HL-60 (cell line): ENCODE data around the gene TOB1.

Experiments used
- DNase-seq, 2 experiments: peaks; one replicate each; pipeline ENCODE4 v3.0.0-alpha.2; 2010 to 2020; ENCODE audit warnings: low read depth in 1 of 2, low spot score in 1 of 2
- H3K27ac ChIP-seq: fragments of 250-450 bp; sonication (Bioruptor Pico); replicated peaks from 2 replicates; pipeline ENCODE4 v1.5.1; 2020; ENCODE audit warnings: mild to moderate bottlenecking, moderate library complexity
- H3K27me3 ChIP-seq: fragments of 250-450 bp; sonication (Bioruptor Pico); 2 replicates; pipeline ENCODE4 v1.5.1; 2021; ENCODE audit warnings: mild to moderate bottlenecking, moderate library complexity; ENCODE audit not compliant: insufficient read depth, poor library complexity, severe bottlenecking
- H3K4me3 ChIP-seq: replicated peaks from 2 replicates; pipeline ENCODE4 v1.5.1; 2011; ENCODE audit warnings: mild to moderate bottlenecking, control low read depth, low read length; ENCODE audit not compliant: insufficient read depth
- GABPA ChIP-seq: IDR thresholded peaks from 2 replicates; pipeline ENCODE4 v1.6.1; 2012; ENCODE audit warnings: low read depth
- POLR2AphosphoS5 ChIP-seq: IDR thresholded peaks from 2 replicates; pipeline ENCODE4 v1.6.1; 2012; ENCODE audit warnings: low read depth
- REST ChIP-seq: IDR thresholded peaks from 2 replicates; pipeline ENCODE4 v1.6.1; 2012; ENCODE audit warnings: low read depth; ENCODE audit not compliant: insufficient replicate concordance
- SPI1 ChIP-seq: IDR thresholded peaks from 2 replicates; pipeline ENCODE4 v1.6.1; 2012; ENCODE audit warnings: low read depth, mild to moderate bottlenecking, borderline replicate concordance
- TF ChIP-seq, protein P1 (sequence below): IDR thresholded peaks from one replicate; pipeline ENCODE4 v1.5.1; 2011; ENCODE audit warnings: low read length, control low read depth, inconsistent platforms; ENCODE audit not compliant: insufficient read depth

The TOB1 gene

GRCh38 chr17:50908860-50909764, 43.0 kb upstream of the TOB1 start:
- Histone ChIP-seq H3K4me3 (no peak overlapping the region), H3K27ac (peak overlapping the region; percentile 75), H3K27me3 (no peaks in the 10 kb centered on the region)
- TF ChIP-seq REST (no peak), POLR2AphosphoS5 (no peak)
- peak; percentile 61 to 69 for DNase-seq

- peak overlapping the region; percentile 75 for H3K27ac ChIP-seq
- TF ChIP-seq SPI1, result peak; percentile 29; the same call in 1 of the 2 replicates
- no peak for TF ChIP-seq REST
- H3K27me3 ChIP-seq, result no peaks in the 10 kb centered on the region
- peak in 1 of 2 experiments; percentile 48 for DNase-seq
- no peak overlapping the region for H3K4me3 ChIP-seq
These were observed 42.1 kb upstream of the TOB1 start for GRCh38 chr17:50908140-50908859.

DNA sequence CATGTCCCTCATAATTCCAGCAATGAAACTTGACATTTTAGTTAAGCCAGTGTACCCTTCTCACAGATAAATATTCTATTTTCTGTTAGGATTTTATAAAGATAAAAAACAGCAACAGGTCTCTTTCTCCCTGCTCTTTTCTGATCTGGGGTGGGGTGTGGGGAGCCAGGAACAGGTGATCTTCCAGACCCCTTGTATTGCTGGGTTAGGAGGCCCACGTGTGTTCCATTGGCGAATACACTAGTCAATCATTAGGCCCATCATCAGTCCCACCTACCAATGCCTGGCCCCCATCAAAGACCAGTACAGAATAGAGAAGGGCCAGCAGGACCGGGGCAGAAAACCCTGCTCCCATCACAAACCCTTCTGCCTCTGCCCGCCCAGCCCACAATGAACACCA, 40.3 kb upstream of the TOB1 start:
- TF ChIP-seq SPI1, result no peak
- TF ChIP-seq GABPA, result no peak
- TF ChIP-seq POLR2AphosphoS5, result no peak
- TF ChIP-seq, protein P1, sequence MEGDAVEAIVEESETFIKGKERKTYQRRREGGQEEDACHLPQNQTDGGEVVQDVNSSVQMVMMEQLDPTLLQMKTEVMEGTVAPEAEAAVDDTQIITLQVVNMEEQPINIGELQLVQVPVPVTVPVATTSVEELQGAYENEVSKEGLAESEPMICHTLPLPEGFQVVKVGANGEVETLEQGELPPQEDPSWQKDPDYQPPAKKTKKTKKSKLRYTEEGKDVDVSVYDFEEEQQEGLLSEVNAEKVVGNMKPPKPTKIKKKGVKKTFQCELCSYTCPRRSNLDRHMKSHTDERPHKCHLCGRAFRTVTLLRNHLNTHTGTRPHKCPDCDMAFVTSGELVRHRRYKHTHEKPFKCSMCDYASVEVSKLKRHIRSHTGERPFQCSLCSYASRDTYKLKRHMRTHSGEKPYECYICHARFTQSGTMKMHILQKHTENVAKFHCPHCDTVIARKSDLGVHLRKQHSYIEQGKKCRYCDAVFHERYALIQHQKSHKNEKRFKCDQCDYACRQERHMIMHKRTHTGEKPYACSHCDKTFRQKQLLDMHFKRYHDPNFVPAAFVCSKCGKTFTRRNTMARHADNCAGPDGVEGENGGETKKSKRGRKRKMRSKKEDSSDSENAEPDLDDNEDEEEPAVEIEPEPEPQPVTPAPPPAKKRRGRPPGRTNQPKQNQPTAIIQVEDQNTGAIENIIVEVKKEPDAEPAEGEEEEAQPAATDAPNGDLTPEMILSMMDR, result no peak
- no peak for TF ChIP-seq REST
- no peaks in the 10 kb centered on the region for H3K27me3 ChIP-seq
- H3K4me3 ChIP-seq, result no peak overlapping the region
- H3K27ac ChIP-seq, result no peak overlapping the region
- DNase-seq, result no peak

- Histone ChIP-seq H3K27me3 (no peaks in the 10 kb centered on the region), H3K4me3 (no peak overlapping the region), H3K27ac (no peak overlapping the region)
- no peak for DNase-seq
- TF ChIP-seq GABPA, result no peak
- no peak for TF ChIP-seq REST
- TF ChIP-seq POLR2AphosphoS5, result no peak
- TF ChIP-seq SPI1, result no peak
- TF ChIP-seq, protein P1, result no peak
These were observed 39.3 kb upstream of the TOB1 start for GRCh38 chr17:50905460-50905803.
